ENCODE results near the gene ACTMAP. TPM values are rescaled to one million over a fixed set of nuclear protein-coding genes. Genes with fewer than 3 reads are reported as not detected.

Gene ACTMAP
- total RNA-seq, 1 experiment from 2014 or later, result 16.8 TPM

DNA sequence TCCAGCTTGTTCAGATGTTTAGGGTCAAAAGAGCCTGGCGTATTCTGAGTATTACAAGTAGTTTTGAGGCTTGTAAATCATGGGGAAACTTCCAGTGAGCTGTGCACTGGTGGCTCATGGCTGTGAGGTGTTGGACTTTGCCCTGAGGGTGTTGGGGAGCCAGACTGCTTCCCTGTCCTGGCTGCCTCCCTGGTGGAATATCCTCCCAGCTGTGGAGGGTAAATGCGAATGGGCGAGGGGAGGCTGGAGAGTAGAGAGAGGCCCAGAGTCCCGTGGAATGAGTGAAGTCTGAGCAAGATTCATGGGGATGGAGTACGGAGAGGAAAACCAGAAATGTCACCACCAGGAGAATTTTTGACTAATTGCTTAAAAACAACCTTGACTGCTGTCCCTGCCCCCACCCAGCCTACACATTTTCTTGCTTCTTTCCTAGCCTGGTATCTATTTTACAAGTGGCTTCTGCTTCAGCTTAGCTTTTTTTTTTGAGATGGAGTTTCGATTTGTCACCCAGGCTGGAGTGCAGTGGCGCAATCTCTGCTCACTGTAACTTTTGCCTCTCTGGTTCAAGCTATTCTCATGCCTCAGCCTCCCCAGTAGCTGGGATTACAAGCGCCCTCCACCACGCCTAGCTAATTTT, 4.5 kb upstream of the ACTMAP start:
- no peak overlapping the region for H2AFZ ChIP-seq (ENCODE audit: low read depth, low read length, poor library complexity, severe bottlenecking)
- peak overlapping the region; percentile 3; the same call in 1 of the 2 replicates for H3K4me2 ChIP-seq (ENCODE audit: low read length)
- no peak overlapping the region for H3K27ac ChIP-seq (ENCODE audit: low read depth, low read length)
- no peaks in the 10 kb centered on the region for H3K27me3 ChIP-seq (ENCODE audit: insufficient read depth, low read length)
- no peak for DNase-seq (ENCODE audit: low read depth, low spot score)
- H3K9ac ChIP-seq (ENCODE audit: low read length), result 0 out of 2 replicates have a peak overlapping the region, but pooled peaks have one; percentile 0
- no peak overlapping the region for H3K4me3 ChIP-seq (replicated peaks in 1 of 2; ENCODE audit: low read depth in 1 of 2, low read length in 2 of 2)
- H4K20me1 ChIP-seq (ENCODE audit: insufficient read depth), result 0 out of 2 replicates have a peak, but pooled peaks cover 3% of the 10 kb centered on the region
- POLR2A ChIA-PET, result interaction anchor here (0.7 to 1.1 kb wide), 2 partner anchors 24 to 91 kb away, joined by 3 read pairs; no protein-coding TSS in a partner anchor
- no peak for ATAC-seq
- RAD21 ChIA-PET (ENCODE audit: low non-redundant PET in 1 of 2, low total read pairs in 2 of 2, uncharacterized antibody in 2 of 2, unreplicated experiment in 2 of 2), result no interaction called here
- H3K4me1 ChIP-seq (ENCODE audit: control insufficient read depth in 1 of 2, insufficient read depth in 2 of 2, low read length in 2 of 2), result peaks cover 7 to 27% of the 10 kb centered on the region in 2 experiments; a peak in 3 of 4 replicates
- no peaks in the 10 kb centered on the region for H3K9me2 ChIP-seq (ENCODE audit: insufficient read depth)
- peaks cover 85% of the 10 kb centered on the region for H3K79me2 ChIP-seq (ENCODE audit: insufficient read depth, low read length)
- no TSS peak for BruUV-seq (replicated peaks)
- no peak for TF ChIP-seq YY1 (IDR thresholded peaks at IDR 0.05; ENCODE audit: extremely low read depth, insufficient replicate concordance, low read depth, low read length)
- no peak for TF ChIP-seq POLR2A (IDR thresholded peaks at IDR 0.05; ENCODE audit: borderline replicate concordance, extremely low read depth, insufficient read depth, insufficient read length)
- TF ChIP-seq CBX3 (IDR thresholded peaks at IDR 0.05; ENCODE audit: low read depth), result no peak
- no peak for TF ChIP-seq SIN3A (IDR thresholded peaks at IDR 0.05; ENCODE audit: low read depth)
- TF ChIP-seq, protein P1, sequence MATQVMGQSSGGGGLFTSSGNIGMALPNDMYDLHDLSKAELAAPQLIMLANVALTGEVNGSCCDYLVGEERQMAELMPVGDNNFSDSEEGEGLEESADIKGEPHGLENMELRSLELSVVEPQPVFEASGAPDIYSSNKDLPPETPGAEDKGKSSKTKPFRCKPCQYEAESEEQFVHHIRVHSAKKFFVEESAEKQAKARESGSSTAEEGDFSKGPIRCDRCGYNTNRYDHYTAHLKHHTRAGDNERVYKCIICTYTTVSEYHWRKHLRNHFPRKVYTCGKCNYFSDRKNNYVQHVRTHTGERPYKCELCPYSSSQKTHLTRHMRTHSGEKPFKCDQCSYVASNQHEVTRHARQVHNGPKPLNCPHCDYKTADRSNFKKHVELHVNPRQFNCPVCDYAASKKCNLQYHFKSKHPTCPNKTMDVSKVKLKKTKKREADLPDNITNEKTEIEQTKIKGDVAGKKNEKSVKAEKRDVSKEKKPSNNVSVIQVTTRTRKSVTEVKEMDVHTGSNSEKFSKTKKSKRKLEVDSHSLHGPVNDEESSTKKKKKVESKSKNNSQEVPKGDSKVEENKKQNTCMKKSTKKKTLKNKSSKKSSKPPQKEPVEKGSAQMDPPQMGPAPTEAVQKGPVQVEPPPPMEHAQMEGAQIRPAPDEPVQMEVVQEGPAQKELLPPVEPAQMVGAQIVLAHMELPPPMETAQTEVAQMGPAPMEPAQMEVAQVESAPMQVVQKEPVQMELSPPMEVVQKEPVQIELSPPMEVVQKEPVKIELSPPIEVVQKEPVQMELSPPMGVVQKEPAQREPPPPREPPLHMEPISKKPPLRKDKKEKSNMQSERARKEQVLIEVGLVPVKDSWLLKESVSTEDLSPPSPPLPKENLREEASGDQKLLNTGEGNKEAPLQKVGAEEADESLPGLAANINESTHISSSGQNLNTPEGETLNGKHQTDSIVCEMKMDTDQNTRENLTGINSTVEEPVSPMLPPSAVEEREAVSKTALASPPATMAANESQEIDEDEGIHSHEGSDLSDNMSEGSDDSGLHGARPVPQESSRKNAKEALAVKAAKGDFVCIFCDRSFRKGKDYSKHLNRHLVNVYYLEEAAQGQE (IDR thresholded peaks at IDR 0.05; ENCODE audit: low read depth), result no peak
- TF ChIP-seq JUND (IDR thresholded peaks at IDR 0.05), result no peak
- TF ChIP-seq, protein P2, sequence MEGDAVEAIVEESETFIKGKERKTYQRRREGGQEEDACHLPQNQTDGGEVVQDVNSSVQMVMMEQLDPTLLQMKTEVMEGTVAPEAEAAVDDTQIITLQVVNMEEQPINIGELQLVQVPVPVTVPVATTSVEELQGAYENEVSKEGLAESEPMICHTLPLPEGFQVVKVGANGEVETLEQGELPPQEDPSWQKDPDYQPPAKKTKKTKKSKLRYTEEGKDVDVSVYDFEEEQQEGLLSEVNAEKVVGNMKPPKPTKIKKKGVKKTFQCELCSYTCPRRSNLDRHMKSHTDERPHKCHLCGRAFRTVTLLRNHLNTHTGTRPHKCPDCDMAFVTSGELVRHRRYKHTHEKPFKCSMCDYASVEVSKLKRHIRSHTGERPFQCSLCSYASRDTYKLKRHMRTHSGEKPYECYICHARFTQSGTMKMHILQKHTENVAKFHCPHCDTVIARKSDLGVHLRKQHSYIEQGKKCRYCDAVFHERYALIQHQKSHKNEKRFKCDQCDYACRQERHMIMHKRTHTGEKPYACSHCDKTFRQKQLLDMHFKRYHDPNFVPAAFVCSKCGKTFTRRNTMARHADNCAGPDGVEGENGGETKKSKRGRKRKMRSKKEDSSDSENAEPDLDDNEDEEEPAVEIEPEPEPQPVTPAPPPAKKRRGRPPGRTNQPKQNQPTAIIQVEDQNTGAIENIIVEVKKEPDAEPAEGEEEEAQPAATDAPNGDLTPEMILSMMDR (IDR thresholded peaks at IDR 0.05 in 2 of 3, conservative IDR thresholded peaks at IDR 0.05 in 1 of 3; ENCODE audit: borderline replicate concordance in 1 of 3, insufficient read depth in 1 of 3, low read depth in 2 of 3, low read length in 2 of 3), result no peak
- TF ChIP-seq SRF (IDR thresholded peaks at IDR 0.05; ENCODE audit: low read depth), result no peak
- H3K9me3 ChIP-seq (ENCODE audit: control insufficient read depth in 1 of 2, insufficient read depth in 1 of 2, low read depth in 1 of 2, low read length in 2 of 2), result no peaks in the 10 kb centered on the region
- intact Hi-C loops (cut with micrococcal nuclease), result no loop called here
- CTCF ChIA-PET, result no interaction called here
- peaks cover 33 to 60% of the 10 kb centered on the region in 2 experiments for H3K36me3 ChIP-seq (ENCODE audit: control insufficient read depth in 1 of 2, insufficient read depth in 2 of 2, low read length in 2 of 2)
